ENCODE results near the gene GPR162. TPM values are rescaled to one million over a fixed set of nuclear protein-coding genes. Genes with fewer than 3 reads are reported as not detected.

GPR162 gene
- 3.8 and 14.6 TPM in 2 replicates for polyA plus RNA-seq

DNA sequence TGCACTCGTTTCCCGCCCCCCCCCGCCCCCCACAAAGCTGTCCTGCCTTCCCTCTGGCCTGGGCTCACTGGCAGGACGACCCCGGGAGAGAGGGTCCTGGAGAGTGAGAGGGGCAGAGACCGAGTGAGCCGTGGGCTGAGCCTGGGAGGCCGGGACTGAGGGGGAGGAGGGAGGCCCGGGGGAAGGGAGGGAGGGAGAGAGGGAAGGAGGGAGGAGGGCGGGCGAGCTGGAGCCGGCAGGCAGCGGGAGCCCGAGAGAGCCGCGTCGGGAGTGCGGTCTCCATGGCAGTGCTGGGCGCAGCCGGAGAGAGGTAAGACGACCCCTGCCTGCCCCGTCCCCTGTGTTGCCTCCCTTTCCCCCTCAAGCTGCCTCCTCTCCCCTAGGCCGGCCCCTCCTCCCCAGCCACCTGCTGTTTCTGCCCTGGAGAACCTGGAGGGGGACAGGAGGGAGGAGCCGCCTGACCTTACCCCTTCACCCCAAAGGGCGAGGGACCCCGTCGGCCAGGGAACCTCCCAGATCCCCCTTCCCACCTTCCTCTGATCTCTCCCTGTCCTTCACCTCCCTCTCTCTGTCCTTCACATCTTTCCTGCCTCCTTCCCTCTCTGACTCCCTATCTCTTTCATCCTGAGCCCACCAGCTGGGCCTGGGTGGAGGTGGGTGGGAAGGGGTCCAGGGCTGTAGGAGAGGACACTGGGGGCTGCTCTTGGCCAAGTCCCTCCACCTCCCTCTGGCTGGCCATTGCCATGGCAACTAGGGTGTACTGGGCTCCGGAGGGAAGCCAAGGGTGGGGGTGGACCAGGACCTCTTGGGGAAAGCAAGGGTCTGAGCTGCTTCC lies at the start of gene GPR162:
TSS of gene GPR162 (plus strand) at position 231 of the 835 bp plus-strand sequence. CDS start 2,078 bp downstream, outside the sequence.

GRCh38 chr12:6772331-6772695 lies 49.3 kb upstream of the GPR162 start, which contains the start of gene LAG3:
LAG3 (plus strand) TSS chr12:6772520; CDS start chr12:6772853, 333 bp downstream.

DNA sequence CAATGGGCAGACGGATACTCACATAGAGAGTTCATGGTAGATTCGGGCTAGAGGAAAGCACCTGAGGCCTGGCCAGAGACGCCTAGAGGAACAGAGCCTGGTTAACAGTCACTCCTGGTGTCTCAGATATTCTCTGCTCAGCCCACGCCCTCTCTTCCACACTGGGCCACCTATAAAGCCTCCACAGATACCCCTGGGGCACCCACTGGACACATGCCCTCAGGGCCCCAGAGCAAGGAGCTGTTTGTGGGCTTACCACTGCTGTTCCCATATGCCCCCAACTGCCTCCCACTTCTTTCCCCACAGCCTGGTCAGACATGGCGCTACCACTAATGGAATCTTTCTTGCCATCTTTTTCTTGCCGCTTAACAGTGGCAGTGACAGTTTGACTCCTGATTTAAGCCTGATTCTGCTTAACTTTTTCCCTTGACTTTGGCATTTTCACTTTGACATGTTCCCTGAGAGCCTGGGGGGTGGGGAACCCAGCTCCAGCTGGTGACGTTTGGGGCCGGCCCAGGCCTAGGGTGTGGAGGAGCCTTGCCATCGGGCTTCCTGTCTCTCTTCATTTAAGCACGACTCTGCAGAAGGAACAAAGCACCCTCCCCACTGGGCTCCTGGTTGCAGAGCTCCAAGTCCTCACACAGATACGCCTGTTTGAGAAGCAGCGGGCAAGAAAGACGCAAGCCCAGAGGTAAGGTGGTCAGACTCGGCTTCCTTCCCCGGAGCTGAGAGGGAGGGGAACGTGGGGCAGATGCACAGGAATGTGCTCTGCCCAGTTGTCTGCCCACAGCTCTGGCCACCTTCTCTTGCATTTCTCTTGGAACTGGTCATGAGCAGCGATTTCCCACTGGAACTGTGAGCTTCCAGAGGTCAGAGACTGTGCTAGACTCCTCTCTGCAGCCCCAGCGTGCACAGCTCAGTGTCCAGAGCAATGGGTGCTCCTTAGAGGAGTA lies 32.4 kb upstream of the GPR162 start, which contains the start of gene CD4:
TSS of gene CD4 (plus strand) at position 557 of the 953 bp plus-strand sequence. CDS start 10,611 bp downstream, outside the sequence.

GRCh38 chr12:6827982-6828780 lies 6.6 kb downstream of the GPR162 start, which contains the start of gene P3H3:
P3H3 (plus strand) TSS chr12:6828407; CDS start chr12:6828441, 34 bp downstream.

DNA sequence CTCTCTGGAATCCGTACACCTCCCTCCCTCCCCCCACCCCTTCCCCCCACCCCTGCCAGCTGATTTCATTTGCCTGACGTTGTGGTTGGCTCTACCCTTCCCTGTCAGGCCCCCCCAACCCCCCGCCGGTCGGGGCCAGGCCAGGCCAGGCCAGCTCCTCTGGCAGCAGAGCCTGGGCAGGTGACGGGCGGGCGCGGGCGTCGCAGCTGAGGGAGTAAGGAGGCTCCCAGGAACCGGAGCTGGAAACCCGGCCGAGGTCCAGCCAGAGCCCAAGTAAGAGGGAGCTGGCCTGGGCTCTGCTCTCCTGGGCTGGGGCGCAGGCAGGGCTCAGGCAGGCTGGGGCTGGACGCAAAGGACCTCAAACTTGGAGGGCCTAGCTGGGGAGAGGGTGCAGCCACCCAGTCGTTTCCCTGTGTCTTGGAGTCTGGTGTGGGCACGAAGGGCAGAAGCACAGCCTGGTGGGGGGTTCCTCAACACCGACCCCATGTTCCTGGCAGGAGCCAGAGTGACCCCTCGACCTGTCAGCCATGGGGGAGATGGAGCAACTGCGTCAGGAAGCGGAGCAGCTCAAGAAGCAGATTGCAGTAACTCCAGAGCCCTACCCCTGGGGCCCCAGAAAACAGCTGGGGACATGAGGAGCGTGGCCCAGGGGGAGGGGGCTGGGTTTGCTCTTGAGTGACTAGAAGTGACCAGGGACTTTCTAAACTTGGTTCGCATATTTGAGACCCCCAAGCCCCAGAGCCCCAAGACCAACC lies 19.3 kb downstream of the GPR162 start, which contains the start of gene GNB3:
TSS of gene GNB3 (plus strand) at position 165 of the 755 bp plus-strand sequence. CDS start at position 528, 363 bp downstream.

GRCh38 chr12:6851153-6851920 lies 29.7 kb downstream of the GPR162 start, which contains the start of gene CDCA3:
CDCA3 (minus strand) TSS chr12:6851286; CDS start chr12:6850952, 334 bp downstream.

DNA sequence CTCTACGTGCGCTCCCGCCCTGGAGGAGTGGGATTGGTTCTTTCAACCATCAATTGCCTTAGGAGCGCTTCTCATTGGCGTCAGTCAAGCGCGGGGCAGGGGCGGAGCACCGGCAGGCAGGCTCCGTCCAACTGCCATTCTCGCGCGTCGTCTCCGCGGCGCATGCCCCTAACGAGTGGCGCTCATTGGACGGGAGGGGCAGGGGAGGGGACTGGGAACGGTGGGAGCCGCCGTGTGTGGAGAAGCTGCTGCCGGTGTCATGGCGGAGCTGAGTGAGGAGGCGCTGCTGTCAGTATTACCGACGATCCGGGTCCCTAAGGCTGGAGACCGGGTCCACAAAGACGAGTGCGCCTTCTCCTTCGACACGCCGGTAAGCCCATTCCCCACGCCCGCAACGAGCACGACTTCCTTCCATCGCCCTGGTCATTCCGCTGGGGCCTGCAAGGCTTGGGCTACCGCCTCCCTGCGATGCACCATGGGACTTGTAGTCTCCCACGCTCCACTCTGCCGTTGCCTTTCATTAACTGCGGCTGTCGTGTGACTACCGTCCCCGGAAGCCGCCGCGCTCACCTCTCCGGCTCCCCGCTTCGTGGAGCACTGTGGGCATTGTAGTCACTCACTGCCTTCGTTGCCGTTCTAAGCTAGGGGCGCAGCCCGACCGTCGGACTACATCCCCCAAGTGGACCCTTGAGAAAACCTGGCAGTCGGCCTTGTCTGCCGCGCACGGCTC lies 30.5 kb downstream of the GPR162 start, which contains the start of gene USP5:
TSS of gene USP5 (plus strand) at position 230 of the 730 bp plus-strand sequence. CDS start at position 260, 30 bp downstream.

GRCh38 chr12:6867413-6868210 lies 46.0 kb downstream of the GPR162 start, which contains the start of gene TPI1:
TPI1 (plus strand) TSS chr12:6867531; CDS start chr12:6867567, 36 bp downstream.

DNA sequence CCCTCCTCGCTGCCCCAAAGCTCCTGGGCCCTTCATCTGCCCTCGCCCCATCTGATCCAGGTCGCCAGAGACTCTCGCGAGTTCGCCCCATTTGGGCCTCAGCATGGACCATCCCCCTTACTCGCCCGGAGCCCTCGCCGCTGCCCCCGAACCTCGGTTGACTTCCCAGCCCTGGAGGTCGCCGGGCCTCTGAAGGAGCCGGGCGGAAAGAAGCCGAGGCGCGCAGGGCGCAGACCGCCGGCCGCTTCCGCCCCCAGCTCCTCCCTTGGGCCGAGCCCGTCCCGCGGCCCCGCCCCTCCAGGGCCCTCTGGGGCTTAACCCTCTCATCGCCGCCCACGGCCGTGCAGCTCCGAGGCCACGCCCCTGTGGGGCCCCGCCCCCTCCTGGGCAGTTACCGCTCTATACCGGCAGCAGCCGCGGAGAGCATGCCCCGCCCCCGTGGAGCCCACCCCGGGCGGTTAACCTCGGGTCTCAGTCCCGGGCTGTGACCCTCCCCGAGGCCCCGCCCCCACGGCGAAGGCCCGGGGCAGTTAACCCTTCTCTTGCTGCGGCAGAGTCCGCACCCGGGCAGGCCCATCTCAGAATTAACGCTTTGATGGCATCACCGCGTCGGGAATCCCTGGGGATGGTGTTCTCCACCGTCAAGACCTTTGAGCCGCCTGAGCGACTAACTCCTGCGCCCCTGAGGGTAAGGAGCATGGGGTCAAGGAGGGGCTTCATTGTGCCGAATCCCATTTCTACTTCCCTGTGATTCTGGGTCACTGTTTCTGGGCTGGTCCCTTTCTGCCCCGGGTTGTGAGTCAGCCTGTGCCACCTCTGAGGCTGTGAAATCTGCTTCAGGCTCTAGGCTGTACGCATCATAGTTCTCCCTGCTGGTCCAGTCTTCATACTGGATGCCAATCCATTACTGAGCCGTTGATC lies 51.7 kb downstream of the GPR162 start, which contains the start of gene SPSB2:
TSS of gene SPSB2 (minus strand) at position 210 of the 921 bp plus-strand sequence. CDS start 402 bp downstream, outside the sequence.

Other genes with a start within 250 kb of the GPR162 start
- 44.9 and 46.5 TPM in 2 replicates for gene CHD4, start 214.4 kb upstream of the GPR162 start, polyA plus RNA-seq
- gene LPAR5, start 185.9 kb upstream of the GPR162 start, polyA plus RNA-seq = not detected in 2 replicates
- gene ACRBP, start 174.4 kb upstream of the GPR162 start, polyA plus RNA-seq = not detected in 2 replicates
- gene ING4, start 158.7 kb upstream of the GPR162 start, polyA plus RNA-seq = 22.4 and 27.0 TPM in 2 replicates
- 2.3 and 2.8 TPM in 2 replicates for gene ZNF384, start 132.4 kb upstream of the GPR162 start, polyA plus RNA-seq
- gene PIANP, start 121.0 kb upstream of the GPR162 start, polyA plus RNA-seq = 15.3 and 29.7 TPM in 2 replicates
- 52.4 and 53.2 TPM in 2 replicates for gene COPS7A, start 97.8 kb upstream of the GPR162 start, polyA plus RNA-seq
- 161 and 204 TPM in 2 replicates for gene MLF2, start 68.7 kb upstream of the GPR162 start, polyA plus RNA-seq
- 10.0 and 10.3 TPM in 2 replicates for gene PTMS, start 55.5 kb upstream of the GPR162 start, polyA plus RNA-seq
- not detected in 2 replicates for gene LAG3, start 49.3 kb upstream of the GPR162 start, polyA plus RNA-seq
- gene CD4, start 32.3 kb upstream of the GPR162 start, polyA plus RNA-seq = 0.27 and 1.4 TPM in 2 replicates
- gene P3H3, start 6.6 kb downstream of the GPR162 start, polyA plus RNA-seq = 0.34 and 1.6 TPM in 2 replicates
- gene GNB3, start 19.1 kb downstream of the GPR162 start, polyA plus RNA-seq = 0.29 and 1.1 TPM in 2 replicates
- gene CDCA3, start 29.5 kb downstream of the GPR162 start, polyA plus RNA-seq = 0.21 and 0.51 TPM in 2 replicates
- 10.5 and 14.9 TPM in 2 replicates for gene USP5, start 30.3 kb downstream of the GPR162 start, polyA plus RNA-seq
- gene TPI1, start 45.7 kb downstream of the GPR162 start, polyA plus RNA-seq = 1,435 and 2,077 TPM in 2 replicates
- gene SPSB2, start 51.5 kb downstream of the GPR162 start, polyA plus RNA-seq = 0.55 TPM in 1 of 2 replicates, not detected in the other
- gene LRRC23, start 83.0 kb downstream of the GPR162 start, polyA plus RNA-seq = 3.5 and 6.7 TPM in 2 replicates
- gene ENO2, start 92.8 kb downstream of the GPR162 start, polyA plus RNA-seq = 224 and 335 TPM in 2 replicates
- gene ATN1, start 106.1 kb downstream of the GPR162 start, polyA plus RNA-seq = 1.6 and 2.4 TPM in 2 replicates
- not detected in 2 replicates for gene RNU7-1, start 122.0 kb downstream of the GPR162 start, polyA plus RNA-seq
- gene C12orf57, start 122.2 kb downstream of the GPR162 start, polyA plus RNA-seq = 313 and 357 TPM in 2 replicates
- gene PTPN6, start 129.5 kb downstream of the GPR162 start, polyA plus RNA-seq = 0.39 TPM in 1 of 2 replicates, not detected in the other
- gene PHB2, start 148.8 kb downstream of the GPR162 start, polyA plus RNA-seq = 66.1 and 89.6 TPM in 2 replicates
- 36.1 and 37.1 TPM in 2 replicates for gene EMG1, start 149.1 kb downstream of the GPR162 start, polyA plus RNA-seq
- 4.4 and 5.9 TPM in 2 replicates for gene LPCAT3, start 196.7 kb downstream of the GPR162 start, polyA plus RNA-seq
- 9.1 and 16.7 TPM in 2 replicates for gene C1S, start 238.9 kb downstream of the GPR162 start, polyA plus RNA-seq

All from Purkinje cell (primary cell).